Esophagus muscularis mucosa (tissue), 3 donors: Measurements from ENCODE around the gene MYZAP.

Experiments
- CTCF ChIP-seq, 3 experiments: fragments of 200-600 bp in 2 of 3; fragments of 450-650 bp in 1 of 3; sonication (generic) in 2 of 3; IDR thresholded peaks; one replicate each; pipeline ENCODE4 v1.5.1; 2017 to 2019; ENCODE audit warnings: antibody characterized with exemption in 3 of 3, mild to moderate bottlenecking in 2 of 3, moderate library complexity in 1 of 3
- POLR2A ChIP-seq: fragments of 450-650 bp; IDR thresholded peaks from one replicate; pipeline ENCODE4 v1.6.1; 2017; ENCODE audit warnings: antibody characterized with exemption, moderate library complexity, mild to moderate bottlenecking, low read depth
- POLR2AphosphoS5 ChIP-seq, 2 donors: sonication (generic); formaldehyde crosslinking; IDR thresholded peaks; one replicate each; pipeline ENCODE4 v1.6.1; 2017; ENCODE audit warnings: antibody characterized with exemption in 2 of 2

- TF ChIP-seq CTCF (IDR thresholded peaks at IDR 0.05) = no peak
- no peak for TF ChIP-seq POLR2A
- TF ChIP-seq POLR2AphosphoS5 (IDR thresholded peaks at IDR 0.05) = no peak
Measured at GRCh38 chr15:57542505-57542817, 49.2 kb upstream of the MYZAP start.
